ENCODE measurements around the gene LRMDA. TPM values are rescaled to one million over a fixed set of nuclear protein-coding genes. Genes with fewer than 3 reads are reported as not detected.

LRMDA gene
- total RNA-seq, 2 donors from 2014 or later = 9.6 to 12.6 TPM

- TF ChIP-seq POLR2A (IDR thresholded peaks at IDR 0.05) (no peak), POLR2AphosphoS5 (IDR thresholded peaks at IDR 0.05) (no peak)
- TF ChIP-seq, protein P1, sequence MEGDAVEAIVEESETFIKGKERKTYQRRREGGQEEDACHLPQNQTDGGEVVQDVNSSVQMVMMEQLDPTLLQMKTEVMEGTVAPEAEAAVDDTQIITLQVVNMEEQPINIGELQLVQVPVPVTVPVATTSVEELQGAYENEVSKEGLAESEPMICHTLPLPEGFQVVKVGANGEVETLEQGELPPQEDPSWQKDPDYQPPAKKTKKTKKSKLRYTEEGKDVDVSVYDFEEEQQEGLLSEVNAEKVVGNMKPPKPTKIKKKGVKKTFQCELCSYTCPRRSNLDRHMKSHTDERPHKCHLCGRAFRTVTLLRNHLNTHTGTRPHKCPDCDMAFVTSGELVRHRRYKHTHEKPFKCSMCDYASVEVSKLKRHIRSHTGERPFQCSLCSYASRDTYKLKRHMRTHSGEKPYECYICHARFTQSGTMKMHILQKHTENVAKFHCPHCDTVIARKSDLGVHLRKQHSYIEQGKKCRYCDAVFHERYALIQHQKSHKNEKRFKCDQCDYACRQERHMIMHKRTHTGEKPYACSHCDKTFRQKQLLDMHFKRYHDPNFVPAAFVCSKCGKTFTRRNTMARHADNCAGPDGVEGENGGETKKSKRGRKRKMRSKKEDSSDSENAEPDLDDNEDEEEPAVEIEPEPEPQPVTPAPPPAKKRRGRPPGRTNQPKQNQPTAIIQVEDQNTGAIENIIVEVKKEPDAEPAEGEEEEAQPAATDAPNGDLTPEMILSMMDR (IDR thresholded peaks at IDR 0.05) = no peak
- no peaks in the 10 kb centered on the region for H3K27me3 ChIP-seq (replicated peaks; ENCODE audit: insufficient read depth)
- H3K4me3 ChIP-seq = no peak overlapping the region
- no peaks in the 10 kb centered on the region for H3K36me3 ChIP-seq
- no peaks in the 10 kb centered on the region for H3K4me1 ChIP-seq (replicated peaks)
- intact Hi-C loops (cut with DNase I) = no loop called here
- DNase-seq (ENCODE audit: low spot score) = no peak
- no peak overlapping the region for H3K27ac ChIP-seq
- no peaks in the 10 kb centered on the region for H3K9me3 ChIP-seq
- WGBS = 99% methylated on average over 3 of the region's 3 CpGs
These were observed 593.7 kb downstream of the LRMDA start for GRCh38 chr10:76025124-76025477.

DNA sequence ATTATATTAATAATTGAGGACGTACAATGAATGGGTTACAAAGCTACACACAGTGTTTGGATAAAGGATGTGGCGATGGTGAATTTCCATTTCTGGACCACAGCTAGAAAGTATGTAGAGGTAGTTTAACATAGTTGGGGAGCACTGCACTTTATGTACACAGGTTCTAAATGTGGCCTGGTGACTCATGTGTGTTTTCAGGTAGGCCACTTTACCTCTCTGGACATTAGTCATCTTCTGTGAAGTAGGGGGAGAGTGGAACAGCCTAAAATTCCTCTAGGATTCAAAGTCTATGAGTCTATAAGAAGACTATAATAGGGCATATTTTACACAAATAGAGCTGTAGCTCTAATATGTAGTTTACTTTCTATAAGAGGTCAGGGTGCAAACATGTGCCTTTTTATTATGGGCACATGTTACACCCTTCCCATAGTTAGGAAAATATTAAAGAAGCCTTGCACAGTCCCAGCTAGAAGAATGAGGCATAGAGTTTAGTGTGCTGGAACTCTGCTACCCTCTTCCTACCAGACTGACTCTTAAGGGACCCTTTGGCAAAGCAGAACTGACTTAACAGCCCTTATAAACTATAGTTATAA lies 594.9 kb downstream of the LRMDA start:
- Histone ChIP-seq H3K27ac (no peak overlapping the region), H3K27me3 (replicated peaks; ENCODE audit: insufficient read depth) (no peaks in the 10 kb centered on the region), H3K9me3 (no peaks in the 10 kb centered on the region), H3K4me3 (no peak overlapping the region), H3K4me1 (replicated peaks) (no peaks in the 10 kb centered on the region), H3K36me3 (no peaks in the 10 kb centered on the region)
- DNase-seq (ENCODE audit: low spot score) = no peak
- 70% methylated on average over 2 of the region's 2 CpGs for WGBS
- no peak for TF ChIP-seq POLR2A (IDR thresholded peaks at IDR 0.05)
- TF ChIP-seq, protein P1 (IDR thresholded peaks at IDR 0.05) = no peak
- TF ChIP-seq POLR2AphosphoS5 (IDR thresholded peaks at IDR 0.05) = no peak
- intact Hi-C loops (cut with DNase I) = no loop called here

GRCh38 chr10:76026905-76027304 lies 595.5 kb downstream of the LRMDA start:
- 100% methylated on average over 1 of the region's 1 CpG for WGBS
- no peak overlapping the region for H3K4me3 ChIP-seq
- no peak for TF ChIP-seq POLR2AphosphoS5 (IDR thresholded peaks at IDR 0.05)
- no peak for TF ChIP-seq POLR2A (IDR thresholded peaks at IDR 0.05)
- TF ChIP-seq, protein P1 (IDR thresholded peaks at IDR 0.05) = no peak
- no peaks in the 10 kb centered on the region for H3K4me1 ChIP-seq (replicated peaks)
- H3K36me3 ChIP-seq = no peaks in the 10 kb centered on the region
- no peak for DNase-seq (ENCODE audit: low spot score)
- no peak overlapping the region for H3K27ac ChIP-seq
- intact Hi-C loops (cut with DNase I) = no loop called here
- H3K9me3 ChIP-seq = no peaks in the 10 kb centered on the region
- H3K27me3 ChIP-seq (replicated peaks; ENCODE audit: insufficient read depth) = no peaks in the 10 kb centered on the region

GRCh38 chr10:76029782-76030181 lies 598.4 kb downstream of the LRMDA start:
- DNase-seq (ENCODE audit: low spot score) = no peak
- H3K4me1 ChIP-seq (replicated peaks) = no peaks in the 10 kb centered on the region
- no peaks in the 10 kb centered on the region for H3K36me3 ChIP-seq
- WGBS = 97% methylated on average over 4 of the region's 4 CpGs
- intact Hi-C loops (cut with DNase I) = loop anchor here (10.0 kb wide), 1 partner anchor 365 kb away; no protein-coding TSS in a partner anchor
- no peak overlapping the region for H3K27ac ChIP-seq
- H3K27me3 ChIP-seq (replicated peaks; ENCODE audit: insufficient read depth) = no peaks in the 10 kb centered on the region
- no peaks in the 10 kb centered on the region for H3K9me3 ChIP-seq
- TF ChIP-seq POLR2AphosphoS5 (IDR thresholded peaks at IDR 0.05) (no peak), POLR2A (IDR thresholded peaks at IDR 0.05) (no peak)
- TF ChIP-seq, protein P1 (IDR thresholded peaks at IDR 0.05) = no peak
- no peak overlapping the region for H3K4me3 ChIP-seq

DNA sequence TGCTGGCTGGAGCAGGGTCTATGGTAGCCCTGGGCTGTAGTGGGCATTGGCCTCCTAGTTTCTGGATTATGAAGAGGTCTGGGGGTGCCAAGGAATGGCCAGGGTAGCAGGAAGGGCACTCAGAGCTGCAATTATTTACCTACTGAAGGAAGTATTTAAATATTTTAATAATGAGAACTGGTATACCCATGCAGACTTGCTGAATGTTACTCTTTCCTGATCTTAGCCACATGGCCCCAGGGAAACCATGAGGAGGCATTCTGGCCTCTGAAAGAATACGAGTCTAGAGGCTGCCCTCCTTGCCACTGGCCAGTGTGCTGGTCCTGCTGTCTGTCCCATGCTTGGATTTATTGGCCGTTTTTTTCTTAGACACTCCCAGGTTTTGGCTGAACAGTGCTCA lies 599.7 kb downstream of the LRMDA start:
- no peak for DNase-seq (ENCODE audit: low spot score)
- TF ChIP-seq, protein P1 (IDR thresholded peaks at IDR 0.05) = no peak
- TF ChIP-seq POLR2A (IDR thresholded peaks at IDR 0.05) (no peak), POLR2AphosphoS5 (IDR thresholded peaks at IDR 0.05) (no peak)
- WGBS = 87% methylated on average over 2 of the region's 2 CpGs
- Histone ChIP-seq H3K9me3 (no peaks in the 10 kb centered on the region), H3K4me3 (no peak overlapping the region), H3K4me1 (replicated peaks) (peaks cover 3% of the 10 kb centered on the region), H3K27ac (no peak overlapping the region), H3K27me3 (replicated peaks; ENCODE audit: insufficient read depth) (no peaks in the 10 kb centered on the region), H3K36me3 (no peaks in the 10 kb centered on the region)
- intact Hi-C loops (cut with DNase I) = loop anchor here (10.0 kb wide), 1 partner anchor 366 kb away; no protein-coding TSS in a partner anchor
